GM19099 (cell line): ENCODE measurements around the gene TMEM203.

Source experiments
- POLR2A ChIP-seq: IDR thresholded peaks from 3 replicates; pipeline ENCODE4 v1.6.1; 2011; ENCODE audit warnings: low read depth; ENCODE audit not compliant: insufficient read length; ENCODE audit errors: extremely low read depth

Gene TMEM203

DNA sequence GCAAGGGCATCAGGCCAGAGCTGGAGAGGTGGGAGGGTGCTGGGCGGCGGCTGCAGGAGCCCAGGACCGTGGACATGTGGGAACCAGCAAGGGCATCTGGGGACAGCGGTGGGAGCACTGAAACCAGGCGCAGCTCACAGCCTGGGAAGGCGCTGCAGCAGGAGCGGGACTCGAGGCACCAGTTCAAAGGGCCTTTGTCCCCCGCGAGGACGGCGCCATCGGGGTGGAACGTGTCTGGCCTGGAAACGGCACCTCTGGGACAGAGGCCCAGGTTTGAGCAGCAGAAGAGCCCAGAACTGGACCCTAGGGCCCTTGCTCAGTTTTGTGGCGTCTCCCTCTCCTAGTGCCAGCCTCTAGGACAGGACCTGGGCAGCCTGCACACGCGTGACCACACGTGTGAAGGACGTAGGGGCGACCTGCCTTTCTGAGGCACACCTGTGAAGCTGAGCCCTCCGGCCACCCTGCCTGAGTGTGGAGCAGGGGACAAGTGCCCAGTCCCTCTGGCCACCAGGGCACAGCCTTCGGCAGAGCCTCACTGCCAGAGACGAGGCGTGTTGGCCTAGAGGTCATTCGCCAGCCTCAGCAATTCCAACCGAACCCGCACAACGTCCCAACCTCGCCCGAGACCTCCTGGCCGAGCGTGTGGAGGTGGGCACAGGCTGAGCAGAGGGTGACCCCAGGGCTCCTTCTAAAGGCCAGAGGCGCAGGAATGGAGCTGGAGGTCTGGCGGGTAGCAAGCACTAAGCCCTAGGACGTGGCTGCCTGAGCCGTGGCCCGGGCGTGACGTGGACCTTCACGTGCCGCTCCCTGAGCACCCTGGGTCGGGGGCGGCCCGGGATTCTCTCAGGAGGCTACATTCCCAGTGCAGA lies 31.4 kb downstream of the TMEM203 start:
- TF ChIP-seq POLR2A, result no peak

DNA sequence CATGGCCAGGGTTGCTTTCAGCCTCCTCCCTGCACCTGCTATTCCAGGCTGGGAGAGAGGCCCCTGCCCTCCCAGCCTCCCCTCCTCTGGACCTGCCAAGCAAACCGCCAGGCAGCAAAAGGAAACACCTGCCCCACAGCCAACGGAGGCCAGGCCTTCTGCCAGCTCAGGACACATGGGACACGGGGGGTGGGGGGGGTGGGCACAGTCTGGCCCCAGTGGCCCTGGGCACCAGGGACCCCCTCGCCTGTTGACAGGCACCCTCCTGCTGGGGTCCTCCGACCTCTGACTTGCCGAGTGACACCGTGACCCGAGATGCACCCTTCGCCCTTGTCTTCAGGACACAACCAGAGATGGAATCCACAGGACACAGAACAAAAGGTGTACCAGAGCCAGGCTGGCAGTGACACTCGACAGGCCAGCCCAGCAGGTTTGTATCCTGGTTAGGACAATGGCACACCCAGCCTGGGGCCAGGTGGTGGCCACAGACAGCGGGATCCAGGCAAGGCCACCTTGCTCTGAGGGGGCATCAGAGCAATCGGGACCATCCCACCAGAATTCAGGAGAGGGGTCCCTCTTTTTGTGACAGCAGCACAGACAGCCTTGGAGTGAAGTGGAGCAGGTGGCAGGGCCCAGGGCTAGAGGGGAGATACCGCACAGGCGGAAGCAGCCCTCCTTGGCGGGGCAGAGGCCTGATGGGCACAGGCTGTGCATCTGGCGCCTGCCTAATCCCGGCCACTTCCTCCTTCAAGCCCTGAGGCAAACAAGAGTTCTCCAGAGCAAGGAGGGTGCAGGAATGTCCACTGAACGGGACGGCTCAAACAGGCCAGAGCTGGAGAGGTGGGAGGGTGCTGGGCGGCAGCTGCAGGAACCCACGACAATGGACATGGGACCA lies 32.3 kb downstream of the TMEM203 start:
- no peak for TF ChIP-seq POLR2A

DNA sequence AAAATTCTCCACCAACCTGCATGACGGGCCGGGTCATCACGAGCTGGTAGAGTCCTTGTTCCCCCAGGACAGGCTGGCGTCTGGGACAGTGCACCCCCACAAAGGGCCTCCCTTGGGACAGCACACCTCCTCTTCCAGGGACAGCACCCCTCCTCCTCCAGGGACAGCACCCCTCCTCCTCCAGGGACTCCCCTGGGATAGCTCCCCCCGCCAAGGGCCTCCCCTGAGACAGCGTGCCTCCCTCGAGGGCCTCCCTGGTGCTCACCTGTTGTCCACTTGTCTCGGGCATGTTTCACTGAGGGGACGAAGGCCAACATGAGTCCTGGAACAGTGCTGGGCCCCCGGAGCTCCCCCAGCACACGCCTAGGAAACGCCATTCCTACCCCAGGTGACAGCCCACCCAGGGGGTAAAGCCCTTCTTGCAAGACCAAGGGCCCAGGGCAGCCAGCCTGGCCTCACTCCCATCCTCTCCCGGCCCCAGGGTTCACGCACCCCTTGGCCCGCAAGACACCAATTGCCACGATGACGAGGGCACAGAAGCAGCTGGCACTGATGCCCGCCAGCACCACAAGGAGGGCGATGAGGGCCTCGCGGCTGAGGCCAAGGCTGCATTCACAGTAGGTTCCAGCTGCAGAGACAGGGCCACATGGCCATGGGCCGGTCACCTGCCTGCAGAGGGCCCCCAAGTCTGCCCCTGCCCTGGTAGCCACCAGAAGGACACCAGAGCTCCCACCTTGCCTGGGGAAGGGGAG lies 34.1 kb downstream of the TMEM203 start:
- no peak for TF ChIP-seq POLR2A

DNA sequence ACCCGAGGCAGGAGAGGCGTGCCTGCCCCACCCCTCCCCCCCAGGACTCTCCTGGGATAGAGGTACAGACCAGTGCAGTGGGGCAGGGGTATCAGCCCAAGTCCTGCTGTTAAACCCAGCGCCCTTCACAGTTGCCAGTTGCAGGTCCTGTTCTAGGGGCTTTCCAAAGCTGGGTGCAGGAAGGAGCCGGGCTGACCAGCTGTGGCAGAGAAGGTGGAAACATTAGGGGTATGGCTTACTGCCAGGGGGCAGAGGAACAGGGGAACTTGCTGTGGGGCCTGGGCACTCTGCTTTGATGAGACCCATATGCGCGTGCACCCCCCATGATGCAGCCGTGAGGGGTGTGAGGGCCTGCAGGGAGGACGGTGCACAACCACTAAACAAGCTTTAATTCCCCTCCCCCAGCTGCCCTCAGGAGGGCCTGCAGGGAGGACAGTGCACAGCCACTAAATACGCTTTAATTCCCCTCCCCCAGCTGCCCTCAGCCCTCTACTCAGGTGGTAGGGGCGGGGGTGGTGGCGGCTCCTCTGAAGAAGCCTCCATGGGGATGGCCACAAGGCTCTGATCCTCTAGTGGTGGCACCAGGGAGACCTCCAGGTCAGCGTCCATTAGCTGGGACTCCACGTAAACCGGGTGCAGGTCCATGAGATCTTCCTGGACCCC lies 34.8 kb downstream of the TMEM203 start:
- no peak for TF ChIP-seq POLR2A

DNA sequence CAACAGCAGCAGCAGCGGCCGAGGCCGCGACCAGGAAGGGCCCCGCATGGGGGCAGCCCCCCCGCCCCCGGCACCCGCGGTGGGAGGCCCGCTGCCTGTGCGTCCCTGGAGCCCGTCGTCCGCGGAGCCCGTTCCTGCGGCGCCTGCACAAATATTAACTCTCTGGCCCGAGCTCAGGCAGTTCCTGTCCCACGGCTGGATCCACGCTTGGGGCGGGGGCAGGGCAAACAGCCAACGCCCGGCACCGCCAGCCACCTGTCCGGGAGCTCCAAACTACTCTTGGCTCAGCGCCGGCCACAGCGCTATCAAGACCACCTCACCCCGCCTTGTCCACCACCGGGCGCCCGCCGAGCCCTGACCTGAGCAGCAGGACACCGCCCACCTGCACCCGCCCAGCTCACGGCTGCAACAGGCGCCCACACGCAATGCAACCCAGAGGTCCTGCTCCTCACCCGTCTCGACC lies 35.5 kb downstream of the TMEM203 start, which contains the start of gene LRRC26:
Gene LRRC26 (minus strand): TSS at position 156 of the 463 bp plus-strand sequence. CDS start 108 bp downstream, at position 48.
- no peak for TF ChIP-seq POLR2A

DNA sequence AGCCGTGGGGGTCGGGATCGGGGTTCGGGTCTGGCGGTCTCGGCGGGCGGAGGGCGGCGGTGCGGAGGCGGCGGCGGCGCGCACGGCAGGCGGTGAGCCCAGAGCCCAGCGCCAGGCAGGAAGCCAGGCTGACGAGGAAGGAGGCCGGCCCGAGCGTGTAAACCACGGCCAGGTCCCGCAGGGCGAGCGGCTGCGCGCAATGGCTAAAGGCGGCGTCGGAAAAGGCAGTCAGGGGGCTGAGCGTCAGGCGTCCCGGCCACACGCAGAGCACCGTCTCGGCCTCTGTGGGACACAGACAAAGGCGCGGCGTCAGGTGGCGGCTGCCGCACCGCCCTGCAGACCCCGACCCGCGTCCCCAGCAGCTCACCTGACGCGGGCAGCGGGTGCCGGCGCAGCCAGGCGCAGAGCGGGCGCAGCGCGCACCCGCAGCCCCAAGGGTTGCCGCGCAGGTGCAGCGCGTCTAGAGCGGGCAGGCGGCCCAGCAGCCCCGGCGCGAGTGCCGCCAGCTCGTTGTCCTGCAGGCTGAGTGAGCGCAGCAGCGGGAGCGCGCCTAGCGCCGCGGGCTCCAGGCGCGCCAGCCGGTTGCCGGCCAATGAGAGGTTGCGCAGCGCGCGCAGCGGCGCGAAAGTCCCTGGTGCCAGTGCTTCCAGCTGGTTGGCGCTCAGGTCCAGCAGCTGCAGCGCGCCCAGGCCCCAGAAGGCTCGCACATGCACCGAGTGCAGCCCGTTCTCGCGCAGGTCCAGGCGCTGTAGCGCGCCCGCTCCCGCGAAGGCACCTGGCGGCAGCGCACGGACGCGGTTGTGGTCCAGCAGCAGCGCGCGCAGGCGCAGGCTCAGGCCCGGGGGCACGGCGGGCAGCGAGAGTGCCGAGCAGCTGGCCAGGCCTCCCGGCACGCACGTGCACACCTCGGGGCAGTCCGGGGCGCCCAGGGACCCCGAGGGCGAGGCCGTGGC lies 36.3 kb downstream of the TMEM203 start:
- peak; percentile 42 for TF ChIP-seq POLR2A

DNA sequence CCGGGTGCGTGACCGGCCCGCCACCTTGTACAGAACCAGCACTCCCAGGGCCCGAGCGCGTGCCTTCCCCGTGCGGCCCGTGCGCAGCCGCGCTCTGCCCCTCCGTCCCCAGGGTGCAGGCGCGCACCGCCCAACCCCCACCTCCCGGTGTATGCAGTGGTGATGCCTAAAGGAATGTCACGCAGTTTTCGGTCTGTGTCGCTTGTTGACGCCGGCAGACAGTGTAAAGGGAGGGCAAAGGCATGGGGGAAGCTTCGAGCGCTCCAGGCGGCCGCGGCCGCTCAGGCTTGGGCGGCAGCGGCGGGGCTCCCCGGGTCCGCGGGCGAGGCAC lies 36.9 kb downstream of the TMEM203 start:
- no peak for TF ChIP-seq POLR2A

DNA sequence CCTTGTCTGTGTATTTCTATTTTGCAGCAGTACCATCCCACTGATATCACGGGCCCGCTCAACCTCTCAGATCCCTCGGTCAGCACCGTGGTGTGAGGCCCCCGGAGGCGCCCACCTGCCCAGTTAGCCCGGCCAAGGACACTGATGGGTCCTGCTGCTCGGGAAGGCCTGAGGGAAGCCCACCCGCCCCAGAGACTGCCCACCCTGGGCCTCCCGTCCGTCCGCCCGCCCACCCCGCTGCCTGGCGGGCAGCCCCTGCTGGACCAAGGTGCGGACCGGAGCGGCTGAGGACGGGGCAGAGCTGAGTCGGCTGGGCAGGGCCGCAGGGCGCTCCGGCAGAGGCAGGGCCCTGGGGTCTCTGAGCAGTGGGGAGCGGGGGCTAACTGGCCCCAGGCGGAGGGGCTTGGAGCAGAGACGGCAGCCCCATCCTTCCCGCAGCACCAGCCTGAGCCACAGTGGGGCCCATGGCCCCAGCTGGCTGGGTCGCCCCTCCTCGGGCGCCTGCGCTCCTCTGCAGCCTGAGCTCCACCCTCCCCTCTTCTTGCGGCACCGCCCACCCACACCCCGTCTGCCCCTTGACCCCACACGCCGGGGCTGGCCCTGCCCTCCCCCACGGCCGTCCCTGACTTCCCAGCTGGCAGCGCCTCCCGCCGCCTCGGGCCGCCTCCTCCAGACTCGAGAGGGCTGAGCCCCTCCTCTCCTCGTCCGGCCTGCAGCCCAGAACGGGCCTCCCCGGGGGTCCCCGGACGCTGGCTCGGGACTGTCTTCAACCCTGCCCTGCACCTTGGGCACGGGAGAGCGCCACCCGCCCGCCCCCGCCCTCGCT lies 37.5 kb downstream of the TMEM203 start:
- no peak for TF ChIP-seq POLR2A

DNA sequence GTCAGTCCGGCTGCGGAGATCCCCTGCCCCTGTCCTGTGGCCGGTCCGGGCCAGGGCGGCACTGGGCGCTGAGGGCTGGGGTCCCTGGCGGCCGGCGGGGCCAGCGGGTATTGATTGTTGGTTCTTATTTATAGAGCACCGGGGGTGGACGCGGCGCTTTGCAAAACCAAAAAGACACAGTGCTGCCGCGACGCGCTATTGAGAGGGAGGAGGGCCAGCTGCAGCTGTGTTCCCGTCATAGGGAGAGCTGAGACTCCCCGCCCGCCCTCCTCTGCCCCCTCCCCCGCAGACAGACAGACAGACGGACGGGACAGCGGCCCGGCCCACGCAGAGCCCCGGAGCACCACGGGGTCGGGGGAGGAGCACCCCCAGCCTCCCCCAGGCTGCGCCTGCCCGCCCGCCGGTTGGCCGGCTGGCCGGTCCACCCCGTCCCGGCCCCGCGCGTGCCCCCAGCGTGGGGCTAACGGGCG lies 38.1 kb downstream of the TMEM203 start:
- no peak for TF ChIP-seq POLR2A

DNA sequence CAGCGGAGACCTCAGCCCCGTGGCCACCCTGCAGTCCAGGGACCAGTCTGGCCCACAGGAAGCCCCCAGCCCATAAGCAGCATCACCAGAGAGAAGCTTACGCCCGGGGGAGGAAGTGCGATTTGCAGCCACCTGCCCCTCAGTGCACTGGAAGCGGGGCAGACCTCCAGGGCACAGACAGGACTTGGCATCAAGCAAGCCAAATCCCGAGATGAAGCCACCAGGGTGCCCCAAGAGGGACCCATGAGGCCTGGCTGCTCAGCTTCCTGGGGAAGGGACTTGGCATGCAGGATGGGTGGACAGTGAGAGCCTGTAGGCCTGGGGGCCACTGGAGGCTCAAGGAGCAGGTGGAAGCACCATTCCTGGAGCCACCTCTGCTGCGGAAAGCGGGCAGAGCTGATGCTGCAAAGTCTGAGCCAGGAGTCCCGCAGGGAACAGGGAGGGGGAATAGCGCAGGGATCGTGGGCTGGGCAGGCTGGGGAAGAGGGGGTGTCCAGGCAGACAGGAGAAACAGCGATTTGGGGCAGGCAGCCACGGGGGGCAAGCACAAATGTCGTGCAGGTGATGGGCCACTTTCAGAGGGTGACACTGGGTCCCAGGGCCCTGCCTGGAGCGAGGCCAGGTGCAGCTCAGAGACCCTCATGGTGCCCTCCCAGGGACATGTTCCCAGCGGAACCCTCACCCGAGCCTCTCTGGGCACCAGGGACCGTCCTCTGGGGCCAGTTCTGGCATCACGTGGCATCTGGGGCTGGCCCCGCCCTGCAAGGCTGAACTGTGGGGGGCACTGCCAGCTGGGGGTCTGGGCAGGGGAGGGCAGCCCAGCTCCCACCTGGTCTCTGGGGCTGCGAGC lies 38.8 kb downstream of the TMEM203 start:
- TF ChIP-seq POLR2A, result no peak

DNA sequence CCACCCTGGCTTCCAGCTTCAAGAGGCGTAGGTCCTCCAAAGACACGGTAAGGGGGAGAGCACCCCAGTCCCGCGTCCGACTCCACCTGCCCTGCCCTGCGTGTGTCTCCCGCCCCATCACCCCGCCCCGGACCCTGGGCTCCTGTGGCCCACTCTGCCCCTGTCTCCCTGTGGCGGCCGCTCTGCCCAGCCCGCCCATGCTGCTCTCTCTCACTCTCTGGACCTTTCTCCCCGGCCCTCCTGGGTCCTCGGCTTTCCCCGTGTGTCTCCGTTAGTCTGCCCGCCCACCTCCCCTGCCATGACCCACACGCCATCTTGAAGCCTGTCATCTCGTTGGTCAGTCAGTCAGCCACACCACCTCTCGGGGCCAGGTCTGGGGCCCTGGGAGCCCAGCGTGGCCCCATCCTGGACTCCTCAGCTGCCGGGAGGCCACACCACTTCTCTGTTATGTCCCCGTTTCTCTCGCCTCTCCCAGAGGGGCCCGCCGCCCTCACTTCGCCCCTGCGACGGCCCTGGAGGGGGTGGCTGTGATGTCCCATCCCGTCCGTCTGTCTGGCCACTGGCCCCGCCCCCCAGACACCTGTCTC lies 40.1 kb downstream of the TMEM203 start:
- TF ChIP-seq POLR2A, result no peak
